Inferior parietal cortex (tissue), 1 donor: ENCODE results near the gene MAD1L1.

Source experiments
- DNase-seq: peaks from one replicate; pipeline ENCODE4 v3.0.0-alpha.2; 2016; ENCODE audit errors: extremely low spot score

The MAD1L1 gene

GRCh38 chr7:2242541-2243429, 10.0 kb upstream of the MAD1L1 start:
- DNase-seq: no peak

GRCh38 chr7:2241580-2242540, 9.1 kb upstream of the MAD1L1 start, which contains the start of the genes MRM2 and NUDT1:
Gene MRM2, minus strand, starts transcription at chr7:2242205. Its CDS starts 36 bp downstream, at chr7:2242169.
Gene NUDT1, plus strand, starts transcription at chr7:2242226. Its CDS starts 2,349 bp downstream, at chr7:2244575.
- DNase-seq: peak; percentile 84

- no peak for DNase-seq
Observed at GRCh38 chr7:2239242-2239641, 6.5 kb upstream of the MAD1L1 start.

GRCh38 chr7:2237109-2237602, 4.4 kb upstream of the MAD1L1 start:
- no peak for DNase-seq

- no peak for DNase-seq
Observed at GRCh38 chr7:2233926-2234325, 1.2 kb upstream of the MAD1L1 start.

GRCh38 chr7:2231992-2232765, 566 bp downstream of the MAD1L1 start:
- DNase-seq: no peak

- DNase-seq: no peak
Observed at GRCh38 chr7:2230882-2231281, 1.9 kb downstream of the MAD1L1 start.

GRCh38 chr7:2230226-2230625, 2.5 kb downstream of the MAD1L1 start:
- DNase-seq: no peak

- no peak for DNase-seq
Observed at GRCh38 chr7:2229467-2229866, 3.3 kb downstream of the MAD1L1 start.

GRCh38 chr7:2228921-2229320, 3.8 kb downstream of the MAD1L1 start:
- no peak for DNase-seq

GRCh38 chr7:2227699-2228098, 5.0 kb downstream of the MAD1L1 start:
- DNase-seq: no peak

GRCh38 chr7:2225830-2226229, 6.9 kb downstream of the MAD1L1 start:
- DNase-seq: no peak

- DNase-seq: no peak
Observed at GRCh38 chr7:2225336-2225735, 7.4 kb downstream of the MAD1L1 start.

- DNase-seq: no peak
Observed at GRCh38 chr7:2224934-2225333, 7.8 kb downstream of the MAD1L1 start.

GRCh38 chr7:2224491-2224928, 8.2 kb downstream of the MAD1L1 start:
- DNase-seq: no peak

GRCh38 chr7:2223321-2223720, 9.4 kb downstream of the MAD1L1 start:
- no peak for DNase-seq

GRCh38 chr7:2222516-2222915, 10.2 kb downstream of the MAD1L1 start:
- no peak for DNase-seq

GRCh38 chr7:2220954-2221353, 11.8 kb downstream of the MAD1L1 start:
- DNase-seq: no peak

GRCh38 chr7:2220506-2220905, 12.2 kb downstream of the MAD1L1 start:
- no peak for DNase-seq

- no peak for DNase-seq
Observed at GRCh38 chr7:2220030-2220429, 12.7 kb downstream of the MAD1L1 start.

- no peak for DNase-seq
Observed at GRCh38 chr7:2219606-2220005, 13.1 kb downstream of the MAD1L1 start.
